B cell (primary cell): ENCODE measurements around the gene RSPRY1. TPM values are rescaled to one million over a fixed set of nuclear protein-coding genes. Genes with fewer than 3 reads are reported as not detected.
"Not testable (repeated sequence)": the region's sequence is repeated elsewhere in the genome, so short reads cannot be mapped to it uniquely, and the experiment has no call there.

ENCODE experiments used
- ATAC-seq: fragments of 200-7000 bp; cut with Tn5 transposase; one replicate; pipeline ENCODE4 v1.10.0; 2021; ENCODE audit warnings: low read depth, mild to moderate bottlenecking, moderate number of reproducible peaks, moderate library complexity
- CTCF ChIA-PET: fragments of 350-600 bp; sonication (Branson Sonifier 250); formaldehyde crosslinking; loops from one replicate; lab custom pipeline; 2021; ENCODE audit warnings: antibody characterized with exemption, inconsistent platforms; lab: Charles Lee
- POLR2A ChIA-PET: fragments of 350-600 bp; sonication (Branson Sonifier 250); formaldehyde crosslinking; loops from one replicate; lab custom pipeline; 2021; ENCODE audit warnings: antibody characterized with exemption; lab: Charles Lee
- DNase-seq: peaks from one replicate; pipeline ENCODE4 v3.0.0; 2013
- H2AFZ ChIP-seq: 2 replicates; pipeline ENCODE4 v1.6.1; 2012; ENCODE audit warnings: mild to moderate bottlenecking, low read depth, low read length; ENCODE audit not compliant: insufficient read depth, poor library complexity, severe bottlenecking
- H3K27ac ChIP-seq, 2 donors: 1 replicate in 1 of 2; 2 replicates in 1 of 2; pipeline ENCODE4 v1.5.1; 2012 to 2013; ENCODE audit warnings: low read length in 2 of 2, mild to moderate bottlenecking in 2 of 2, moderate library complexity in 1 of 2
- H3K27me3 ChIP-seq, 4 experiments: fragments of 200-600 bp in 1 of 4; sonication (generic) in 1 of 4; replicated peaks in 1 of 4; 1 replicate in 2 of 4; 2 replicates in 2 of 4; pipeline versions ENCODE4 v1.6.1 to v1.7.0; 2013 to 2016; ENCODE audit warnings: low read length in 3 of 4, mild to moderate bottlenecking in 2 of 4, mixed read lengths in 1 of 4, moderate library complexity in 1 of 4; ENCODE audit not compliant: insufficient read depth in 4 of 4, control insufficient read depth in 3 of 4; ENCODE audit errors: control extremely low read depth in 1 of 4
- H3K36me3 ChIP-seq, 2 experiments: replicated peaks in 1 of 2; 1 replicate in 1 of 2; 2 replicates in 1 of 2; pipeline versions ENCODE4 v1.6.1 to v1.7.1; 2013; ENCODE audit warnings: low read length in 1 of 2; ENCODE audit not compliant: insufficient read depth in 2 of 2, control insufficient read depth in 1 of 2; ENCODE audit errors: control extremely low read depth in 1 of 2, extremely low read depth in 1 of 2
- H3K4me1 ChIP-seq, 2 donors: fragments of 200-600 bp in 1 of 2; sonication (generic) in 1 of 2; 1 replicate in 1 of 2; 2 replicates in 1 of 2; pipeline versions ENCODE4 v1.5.1 to v1.6.1; 2013 to 2017; ENCODE audit warnings: low read length in 2 of 2; ENCODE audit not compliant: control insufficient read depth in 2 of 2, insufficient read depth in 2 of 2
- H3K4me2 ChIP-seq: replicated peaks from 2 replicates; pipeline ENCODE3; 2012; ENCODE audit warnings: mild to moderate bottlenecking, low read depth, low read length; ENCODE audit not compliant: poor library complexity, severe bottlenecking
- H3K4me3 ChIP-seq, 5 experiments: fragments of 200-600 bp in 1 of 5; sonication (generic) in 1 of 5; 1 replicate in 3 of 5; 2 replicates in 2 of 5; pipeline versions ENCODE4 v1.5.1 to v1.7.0; 2011 to 2016; ENCODE audit warnings: low read length in 4 of 5, mild to moderate bottlenecking in 4 of 5, low read depth in 2 of 5, control low read depth in 1 of 5, moderate library complexity in 1 of 5; ENCODE audit not compliant: insufficient read depth in 1 of 5; ENCODE audit errors: control extremely low read depth in 1 of 5, extremely low read depth in 1 of 5
- H3K79me2 ChIP-seq: fragments of 200-600 bp; sonication (generic); one replicate; pipeline ENCODE4 v1.6.0; 2016; ENCODE audit warnings: low read length; ENCODE audit not compliant: control insufficient read depth, insufficient read depth
- H3K9ac ChIP-seq: fragments of 200-600 bp; sonication (generic); 2 replicates; pipeline ENCODE4 v1.6.1; 2017; ENCODE audit warnings: mild to moderate bottlenecking, low read length, moderate library complexity
- H3K9me3 ChIP-seq, 3 donors: one replicate each; pipeline versions ENCODE4 v1.6.1 to v1.7.1; 2013; ENCODE audit warnings: low read length in 2 of 3; ENCODE audit not compliant: control insufficient read depth in 2 of 3, insufficient read depth in 1 of 3; ENCODE audit errors: control extremely low read depth in 1 of 3
- H4K20me1 ChIP-seq: 2 replicates; pipeline ENCODE4 v1.6.0; 2012; ENCODE audit warnings: mild to moderate bottlenecking, low read length; ENCODE audit not compliant: insufficient read depth, control insufficient read depth, poor library complexity, severe bottlenecking
- H3K27ac Mint-ChIP-seq: one replicate; pipeline ENCODE4 v1.8.0; 2021; ENCODE audit warnings: mixed read lengths
- H3K27me3 Mint-ChIP-seq: one replicate; pipeline ENCODE4 v1.8.0; 2021; ENCODE audit warnings: mixed read lengths
- H3K4me1 Mint-ChIP-seq: one replicate; pipeline ENCODE4 v1.8.0; 2021; ENCODE audit warnings: mixed read lengths
- H3K4me3 Mint-ChIP-seq: one replicate; pipeline ENCODE4 v1.8.0; 2021; ENCODE audit warnings: mixed read lengths
- H3K9me3 Mint-ChIP-seq: one replicate; pipeline ENCODE4 v1.8.0; 2022; ENCODE audit warnings: mixed read lengths; ENCODE audit not compliant: insufficient read depth
- EZH2 ChIP-seq: IDR thresholded peaks from 2 replicates; pipeline ENCODE4 v1.6.1; 2012; ENCODE audit warnings: borderline replicate concordance, low read depth, mild to moderate bottlenecking, moderate library complexity, low read length; ENCODE audit not compliant: insufficient read depth, poor library complexity, severe bottlenecking
- WGBS: methylation state at CpG from one replicate; pipeline ENCODE4 v1.1.5; 2013; ENCODE audit warnings: missing lambda C conversion rate; ENCODE audit not compliant: insufficient coverage; 5-methylcytosine and 5-hydroxymethylcytosine counted together
- intact Hi-C: fragments of 100-400 bp; cut with micrococcal nuclease; formaldehyde crosslinking; loops from one replicate; pipeline ENCODE4 v1.10.0; 2022
- polyA plus RNA-seq: library from polyadenylated mRNA; depleted of rRNA; stranded (reverse); fragments of >200 nt; gene quantifications from 2 replicates; pipeline ENCODE4 v1.2.3, GENCODE V29; 2012
- total RNA-seq, 2 donors: library from RNA; stranded (reverse); fragments of 120-200 nt in 1 of 2; gene quantifications; 1 replicate in 1 of 2; 2 replicates in 1 of 2; pipeline versions ENCODE4 v1.2.3 to v1.2.4, GENCODE V29; 2013 to 2022
- TF ChIP-seq, protein P1 (sequence below): fragments of 200-600 bp; IDR thresholded peaks from one replicate; pipeline ENCODE4 v1.8.0; 2022; ENCODE audit warnings: antibody characterized with exemption, mild to moderate bottlenecking

The RSPRY1 gene
- total and polyA plus RNA-seq, 2 donors (not counting 1 experiment from before 2014, with no cell fraction given): 9.6 to 38.4 TPM

DNA sequence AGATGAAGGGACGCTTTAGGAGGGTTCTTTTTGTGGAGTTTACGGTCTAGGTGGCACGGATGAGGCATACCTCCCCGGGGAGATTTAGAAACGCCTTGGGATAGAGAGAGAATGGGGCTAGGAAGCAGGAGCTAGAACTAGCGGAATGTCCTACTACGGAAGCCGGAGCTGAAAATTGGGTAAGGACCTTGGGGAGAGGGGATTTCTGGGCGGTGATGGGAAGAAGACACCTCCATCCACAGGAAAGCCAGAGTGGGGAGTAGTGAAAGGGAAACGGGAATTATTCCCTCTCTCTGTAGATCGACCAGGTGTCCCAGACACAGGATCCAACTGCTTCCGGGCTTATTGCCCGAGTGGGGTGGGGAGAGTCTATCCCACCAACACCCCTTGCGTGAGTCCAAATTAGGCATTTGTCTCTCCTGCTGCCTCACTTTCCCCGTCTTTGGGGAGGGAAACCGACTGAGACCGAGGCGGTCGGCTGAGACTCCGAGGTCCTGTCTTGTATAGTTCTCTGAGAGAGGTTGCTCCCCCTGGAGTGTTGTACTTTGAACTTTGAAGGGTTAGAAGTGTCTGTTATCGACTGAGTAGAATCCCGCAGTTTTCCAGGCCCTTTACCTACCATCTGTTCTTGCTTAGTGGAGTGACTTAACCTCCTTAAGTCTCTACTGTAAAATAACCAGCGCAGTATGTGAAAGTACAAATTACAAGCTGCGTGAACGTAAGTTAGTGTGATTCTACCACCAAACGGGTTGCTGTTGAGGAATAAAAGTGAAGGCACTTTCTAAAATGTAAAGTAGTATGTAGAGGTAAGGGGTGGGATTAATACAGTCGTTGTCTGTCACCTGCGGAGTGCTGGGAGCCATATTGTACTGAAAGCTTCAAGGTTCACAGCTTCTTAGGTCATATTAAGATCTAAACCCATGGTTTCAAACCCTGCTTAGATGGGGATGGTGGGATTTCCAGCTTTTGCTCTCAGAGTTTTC is 1.0 kb downstream of the RSPRY1 start:
- CTCF ChIA-PET: interaction anchor here (2.0 kb wide), 1 partner anchor 275 kb away, joined by 4 read pairs; the partner anchor contains the start of gene POLR2C
- intact Hi-C loops: loop anchor here (1.0 to 10.0 kb wide), 12 partner anchors 58 to 1440 kb away; partner anchors contain the start of genes AMFR, ARL2BP, CCDC102A and CIAPIN1
- WGBS: 3% methylated on average over 13 of the region's 28 CpGs

DNA sequence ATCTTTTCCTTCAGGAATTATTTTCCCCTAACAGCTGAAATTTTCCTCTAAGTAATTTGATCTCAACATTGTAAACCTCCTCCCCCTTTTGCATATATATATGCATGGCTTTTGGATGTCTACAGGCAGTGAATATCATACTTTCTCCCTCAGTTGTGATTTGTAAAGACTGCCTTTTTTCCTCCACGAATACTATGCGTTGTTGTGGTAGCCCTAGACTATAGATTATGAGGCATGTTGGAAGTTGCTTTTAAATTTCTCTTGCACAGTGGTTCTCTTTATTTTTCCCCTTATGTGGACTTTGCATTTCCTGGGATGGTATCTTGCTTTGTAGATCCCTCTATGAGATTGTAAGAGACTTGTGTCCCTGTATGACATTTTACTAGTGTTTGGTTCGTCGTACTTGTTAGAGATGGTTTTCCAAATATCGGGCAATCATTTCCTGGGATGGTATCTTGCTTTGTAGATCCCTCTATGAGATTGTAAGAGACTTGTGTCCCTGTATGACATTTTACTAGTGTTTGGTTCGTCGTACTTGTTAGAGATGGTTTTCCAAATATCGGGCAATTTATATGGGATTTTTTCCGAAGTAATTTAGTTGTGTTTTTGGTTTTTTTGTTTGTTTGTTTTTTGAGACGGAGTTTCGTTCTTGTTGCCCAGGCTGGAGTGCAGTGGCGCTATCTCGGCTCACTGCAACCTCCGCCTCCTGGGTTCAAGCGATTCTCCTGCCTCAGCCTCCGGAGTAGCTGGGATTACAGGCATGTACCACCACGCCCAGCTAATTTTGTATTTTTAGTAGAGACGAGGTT is 2.0 kb downstream of the RSPRY1 start:
- H3K9me3 ChIP-seq, H3K9me3 Mint-ChIP-seq, H3K36me3 ChIP-seq, H3K27me3 Mint-ChIP-seq, H3K27me3 ChIP-seq, H2AFZ ChIP-seq, CTCF ChIA-PET, H3K27ac Mint-ChIP-seq, POLR2A ChIA-PET, ATAC-seq, DNase-seq: not testable (repeated sequence)
- peaks cover 96% of the 10 kb centered on the region for H3K79me2 ChIP-seq
- H3K4me3 Mint-ChIP-seq: peak overlapping the region; percentile 90
- intact Hi-C loops: loop anchor here (1.0 to 10.0 kb wide), 9 partner anchors 96 to 1439 kb away; partner anchors contain the start of genes AMFR, CCDC102A, CNOT1 and CPNE2
- H3K27ac ChIP-seq: peak overlapping the region; percentile 87
- 94% methylated on average over 7 of the region's 18 CpGs for WGBS
- H3K4me1 ChIP-seq: peaks cover 26 to 31% of the 10 kb centered on the region in 2 donors
- peak overlapping the region in 2 of 5 experiments; percentile 88 to 89 for H3K4me3 ChIP-seq
- H4K20me1 ChIP-seq: peaks cover 13% of the 10 kb centered on the region
- peak overlapping the region; percentile 80 for H3K4me2 ChIP-seq
- peaks cover 59% of the 10 kb centered on the region for H3K4me1 Mint-ChIP-seq
- peak overlapping the region; percentile 90 for H3K9ac ChIP-seq

More for the DNA sequence above, 1.0 kb downstream of the RSPRY1 start:
- no peak for ATAC-seq
- DNase-seq: peak; percentile 49
- peak overlapping the region; percentile 87 for H3K27ac ChIP-seq
- peaks cover 96% of the 10 kb centered on the region for H3K79me2 ChIP-seq
- no peak for TF ChIP-seq EZH2
- TF ChIP-seq, protein P1, sequence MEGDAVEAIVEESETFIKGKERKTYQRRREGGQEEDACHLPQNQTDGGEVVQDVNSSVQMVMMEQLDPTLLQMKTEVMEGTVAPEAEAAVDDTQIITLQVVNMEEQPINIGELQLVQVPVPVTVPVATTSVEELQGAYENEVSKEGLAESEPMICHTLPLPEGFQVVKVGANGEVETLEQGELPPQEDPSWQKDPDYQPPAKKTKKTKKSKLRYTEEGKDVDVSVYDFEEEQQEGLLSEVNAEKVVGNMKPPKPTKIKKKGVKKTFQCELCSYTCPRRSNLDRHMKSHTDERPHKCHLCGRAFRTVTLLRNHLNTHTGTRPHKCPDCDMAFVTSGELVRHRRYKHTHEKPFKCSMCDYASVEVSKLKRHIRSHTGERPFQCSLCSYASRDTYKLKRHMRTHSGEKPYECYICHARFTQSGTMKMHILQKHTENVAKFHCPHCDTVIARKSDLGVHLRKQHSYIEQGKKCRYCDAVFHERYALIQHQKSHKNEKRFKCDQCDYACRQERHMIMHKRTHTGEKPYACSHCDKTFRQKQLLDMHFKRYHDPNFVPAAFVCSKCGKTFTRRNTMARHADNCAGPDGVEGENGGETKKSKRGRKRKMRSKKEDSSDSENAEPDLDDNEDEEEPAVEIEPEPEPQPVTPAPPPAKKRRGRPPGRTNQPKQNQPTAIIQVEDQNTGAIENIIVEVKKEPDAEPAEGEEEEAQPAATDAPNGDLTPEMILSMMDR: no peak
- peaks cover 26 to 31% of the 10 kb centered on the region in 2 donors for H3K4me1 ChIP-seq
- no peaks in the 10 kb centered on the region for H3K9me3 ChIP-seq
- no peaks in the 10 kb centered on the region for H3K27me3 Mint-ChIP-seq
- H2AFZ ChIP-seq: peak overlapping the region; percentile 91
- peak overlapping the region; percentile 90 for H3K4me3 Mint-ChIP-seq
- POLR2A ChIA-PET: no interaction called here
- H3K9ac ChIP-seq: peak overlapping the region; percentile 90
- no peaks in the 10 kb centered on the region for H3K9me3 Mint-ChIP-seq
- H3K27ac Mint-ChIP-seq: peak overlapping the region; percentile 98
- peaks cover 58% of the 10 kb centered on the region for H3K4me1 Mint-ChIP-seq
- peaks cover 12% of the 10 kb centered on the region for H4K20me1 ChIP-seq
- peak overlapping the region; percentile 86 to 99 (median 89) for H3K4me3 ChIP-seq
- H3K4me2 ChIP-seq: peak overlapping the region; percentile 80
- no peaks in the 10 kb centered on the region for H3K27me3 ChIP-seq
- H3K36me3 ChIP-seq: peaks cover 0 to 3% of the 10 kb centered on the region in 2 experiments
